HG03442 (cell line): ENCODE results near the gene IRS4.

Source experiments
- ATAC-seq: cut with Tn5 transposase; IDR thresholded peaks from one replicate; pipeline ENCODE4 v1.9.1; 2021; ENCODE audit warnings: mild to moderate bottlenecking, moderate library complexity; ENCODE audit not compliant: unreplicated experiment

Gene IRS4

DNA sequence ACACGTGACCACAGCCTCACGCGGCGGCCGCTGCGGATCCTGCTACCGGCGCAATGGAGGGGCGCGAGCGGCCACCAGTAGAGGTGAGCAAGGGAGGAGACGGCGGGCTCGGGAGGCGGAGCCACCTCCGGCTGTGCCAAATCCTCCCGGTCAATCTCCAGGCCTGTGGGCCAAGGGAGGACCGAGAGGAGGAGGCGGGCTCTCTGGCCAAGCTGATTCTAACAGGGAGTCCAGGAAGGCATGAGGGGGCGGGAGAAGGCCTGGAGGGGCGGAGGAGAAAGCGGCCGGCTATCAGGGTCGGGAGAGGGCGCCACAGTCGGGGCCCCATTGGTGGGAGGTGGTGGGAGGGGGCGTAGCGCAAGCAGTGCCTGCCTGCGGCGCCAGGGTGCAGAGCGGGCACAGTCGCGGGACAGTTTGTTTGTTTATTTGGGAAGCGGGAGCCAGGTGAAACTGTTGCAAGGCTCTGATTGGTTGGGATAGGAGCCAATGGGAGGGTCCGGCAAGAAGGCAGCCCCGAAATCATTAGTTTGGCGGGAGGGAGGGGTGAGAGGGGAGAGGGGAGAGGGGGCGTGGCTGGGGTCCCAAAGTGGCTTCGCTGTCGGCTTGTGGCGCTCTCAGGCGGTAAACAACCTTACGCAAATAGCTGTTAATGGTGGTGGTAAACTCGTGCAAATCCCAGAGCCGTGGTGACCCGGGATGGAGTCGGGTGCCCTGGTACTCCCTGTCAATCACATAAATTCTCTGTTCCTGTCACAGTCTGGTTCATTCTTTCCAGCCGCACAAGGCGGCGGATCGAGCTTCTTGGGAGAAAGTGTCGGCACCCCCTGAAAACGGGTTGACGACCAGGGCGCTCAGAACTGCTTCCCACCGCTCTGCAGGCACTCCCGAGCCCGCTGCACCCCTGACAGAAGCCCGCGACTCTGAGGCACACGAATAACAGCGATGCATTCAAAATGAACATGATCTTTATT is at the start of gene IRS4:
Gene IRS4 (minus strand): TSS at position 55 of the 971 bp plus-strand sequence.
- ATAC-seq = no peak

GRCh38 chrX:108772549-108772948 is 36.2 kb upstream of the IRS4 start:
- no peak for ATAC-seq

DNA sequence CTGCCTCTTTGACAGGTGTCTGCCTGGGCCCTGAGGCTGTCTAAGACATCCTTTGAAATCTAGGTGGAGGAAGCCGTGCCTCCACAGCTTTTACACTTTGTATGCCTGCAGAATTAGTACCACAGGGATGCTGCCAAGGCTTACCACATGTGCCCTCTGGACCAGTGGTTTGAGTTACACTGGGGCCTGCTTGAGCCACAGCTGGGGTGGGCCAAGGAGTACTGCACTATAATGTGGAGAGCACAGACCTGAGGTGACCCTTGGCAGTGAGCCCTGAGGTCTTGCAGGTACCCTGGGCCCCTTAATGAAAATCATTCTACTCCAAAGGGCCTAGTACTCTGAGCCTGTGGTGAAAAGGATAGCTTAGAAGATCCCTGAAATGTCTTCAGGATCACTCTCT is 27.2 kb upstream of the IRS4 start:
- no peak for ATAC-seq

GRCh38 chrX:108740299-108740774 is 4.0 kb upstream of the IRS4 start:
- no peak for ATAC-seq

DNA sequence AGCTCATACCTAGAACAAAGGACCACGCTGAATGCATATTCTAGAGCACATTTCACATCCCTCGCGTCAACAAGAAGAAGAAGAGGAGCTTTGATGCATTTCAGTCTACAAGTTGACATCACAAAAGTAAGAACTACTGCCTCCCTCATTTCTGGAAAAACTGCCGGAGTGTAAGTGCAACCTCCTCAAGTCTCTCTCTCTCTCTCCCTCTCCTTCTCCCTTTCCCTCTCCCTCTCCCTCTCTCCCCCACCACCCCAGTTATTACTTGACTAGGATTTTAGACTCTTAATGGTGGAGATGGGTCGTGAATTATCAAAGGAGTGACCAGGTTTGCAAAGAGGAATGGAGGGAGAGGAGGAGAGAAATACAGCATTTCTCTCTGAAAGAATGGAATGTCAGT is 1.4 kb upstream of the IRS4 start:
- no peak for ATAC-seq

DNA sequence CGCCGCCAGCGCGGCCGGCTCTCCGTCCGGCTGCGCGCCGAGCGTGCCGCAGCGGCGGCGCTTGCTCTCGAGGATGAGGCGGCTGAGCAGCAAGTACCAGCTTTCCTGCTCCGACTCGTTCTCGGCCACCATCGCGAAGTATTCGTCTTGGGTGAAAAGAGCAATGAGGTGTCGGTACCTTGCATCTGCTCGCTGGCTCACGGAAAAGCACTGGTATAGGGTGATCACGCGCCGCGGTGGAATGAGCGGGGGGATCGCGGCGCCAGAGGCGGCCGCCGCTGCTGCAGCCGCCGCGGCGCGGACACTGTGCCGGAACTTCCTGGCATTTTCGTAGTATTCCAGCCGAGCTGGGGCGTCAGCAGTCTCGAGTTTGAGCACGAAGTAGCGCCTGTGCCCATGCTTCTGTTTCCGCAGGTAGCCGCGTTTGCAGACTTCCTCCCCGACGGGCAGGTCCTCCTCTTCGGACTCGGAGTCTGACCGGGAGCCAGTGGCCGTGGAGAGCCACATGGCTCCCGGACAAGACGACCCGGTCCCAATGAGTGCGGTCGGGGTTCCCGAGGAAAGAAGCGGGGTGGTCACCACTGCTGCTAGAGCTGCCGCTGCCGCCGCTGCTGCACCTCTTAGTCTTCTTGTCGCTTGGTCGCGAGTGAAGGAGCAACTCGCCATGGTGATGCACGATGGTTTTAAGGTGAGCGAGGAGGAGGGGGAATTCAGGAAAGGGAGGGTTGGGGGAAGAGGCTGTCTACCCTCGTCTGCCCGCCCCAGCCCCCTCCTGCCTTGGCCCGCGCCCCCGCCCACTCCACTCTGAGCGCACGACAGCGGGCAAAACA is 469 bp downstream of the IRS4 start:
- ATAC-seq = no peak

GRCh38 chrX:108735091-108735678 is 1.2 kb downstream of the IRS4 start:
- no peak for ATAC-seq

DNA sequence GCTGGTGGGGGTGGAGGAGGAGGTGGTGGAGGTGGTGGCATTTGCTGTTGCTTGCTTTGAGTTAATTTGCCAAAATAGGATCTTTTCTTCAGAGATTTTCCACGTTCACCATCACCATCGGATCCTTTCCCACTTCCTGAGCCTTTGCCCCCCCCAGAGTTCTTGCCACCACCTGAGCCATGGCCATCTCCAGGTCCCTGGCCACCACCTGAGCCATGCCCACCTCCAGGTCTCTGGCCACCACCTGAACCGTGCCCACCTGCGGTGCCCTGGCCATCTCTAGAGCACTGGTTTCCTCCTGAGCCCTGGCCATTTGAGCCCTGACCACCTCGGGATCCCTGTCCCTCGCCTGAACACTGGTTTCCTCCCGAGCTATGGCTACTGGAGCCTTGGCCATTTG is 1.9 kb downstream of the IRS4 start:
- ATAC-seq = no peak

- ATAC-seq = no peak
These were observed 3.6 kb downstream of the IRS4 start for GRCh38 chrX:108732630-108733321.

- no peak for ATAC-seq
These were observed 5.2 kb downstream of the IRS4 start for GRCh38 chrX:108731153-108731552.

DNA sequence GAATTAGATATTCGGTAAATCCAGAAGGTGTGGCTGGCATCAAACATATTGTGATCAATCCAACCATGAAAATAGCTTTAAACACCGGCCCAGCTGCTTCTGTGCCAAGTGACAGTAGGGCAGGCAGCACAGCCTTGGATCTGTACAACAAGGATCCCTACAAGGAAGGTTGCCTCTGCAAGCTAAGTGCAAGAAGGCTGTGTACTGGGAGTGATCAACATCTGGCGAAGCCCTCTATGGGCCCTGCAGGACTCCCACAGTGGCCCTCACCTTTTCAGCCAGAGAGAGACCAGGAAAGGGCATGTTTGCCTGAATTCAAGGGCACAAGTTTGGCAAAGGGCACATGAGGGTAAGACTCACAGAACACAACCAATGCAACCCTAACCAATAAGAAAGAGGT is 9.6 kb downstream of the IRS4 start:
- ATAC-seq = no peak

GRCh38 chrX:108722561-108722960 is 13.8 kb downstream of the IRS4 start:
- ATAC-seq = no peak

DNA sequence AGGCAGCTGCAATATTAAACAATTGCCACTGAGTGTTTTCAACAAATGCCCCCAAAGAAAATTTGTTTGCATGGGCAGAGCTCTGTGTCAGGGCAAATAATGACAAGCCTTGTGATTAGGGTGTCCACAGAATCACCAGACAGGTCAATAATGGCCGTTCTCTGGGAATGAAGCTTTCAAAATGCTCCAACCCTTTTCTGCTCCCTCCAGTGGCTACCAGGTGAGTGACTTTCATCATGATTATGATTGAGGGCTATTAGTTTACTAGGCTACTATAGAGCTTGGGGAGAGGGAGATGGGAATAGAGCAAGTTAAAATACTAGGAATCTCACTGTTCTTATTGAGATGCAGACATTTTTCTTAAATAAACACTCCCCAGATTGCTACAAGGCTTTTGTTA is 23.5 kb downstream of the IRS4 start:
- ATAC-seq = no peak

GRCh38 chrX:108704839-108705238 is 31.5 kb downstream of the IRS4 start:
- no peak for ATAC-seq

GRCh38 chrX:108702530-108702929 is 33.8 kb downstream of the IRS4 start:
- no peak for ATAC-seq

- no peak for ATAC-seq
These were observed 34.7 kb downstream of the IRS4 start for GRCh38 chrX:108701633-108702032.

DNA sequence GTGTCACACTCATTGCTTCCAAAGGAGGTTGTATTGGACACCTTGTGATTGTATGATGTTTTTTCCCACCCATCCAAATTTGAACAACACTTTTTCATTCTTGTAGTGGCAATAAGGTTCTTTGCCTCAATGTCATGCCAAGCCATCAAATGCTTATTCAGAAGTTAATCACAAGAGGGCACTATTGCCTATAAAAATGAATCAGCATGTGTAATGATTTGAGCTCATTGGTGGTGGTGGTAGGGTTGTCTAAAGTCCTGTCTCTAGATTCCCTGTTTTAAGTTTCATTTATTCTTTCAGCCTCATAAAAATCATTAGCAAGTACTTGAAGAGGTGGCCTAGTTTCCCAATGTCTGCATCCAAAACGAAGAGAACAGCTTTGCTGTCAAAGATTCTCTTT is 37.0 kb downstream of the IRS4 start:
- ATAC-seq = no peak

GRCh38 chrX:108696690-108697089 is 39.7 kb downstream of the IRS4 start:
- ATAC-seq = no peak
